A673 (cell line): Measurements from ENCODE around the gene PRMT9. TPM values are rescaled to one million over a fixed set of nuclear protein-coding genes. Genes with fewer than 3 reads are reported as not detected.

Source experiments
- BruUV-seq: library from RNA; stranded (reverse); fragments of 400-500 nt; replicated peaks from 2 replicates; lab custom pipeline; 2021; lab: Mats Ljungman, UMichigan
- CTCF ChIA-PET: fragments of 300-600 bp; sonication (Branson Sonifier 250); formaldehyde crosslinking; loops from one replicate; lab custom pipeline; 2022; ENCODE audit warnings: antibody characterized with exemption; lab: Charles Lee
- POLR2A ChIA-PET: fragments of 300-600 bp; sonication (Branson Sonifier 250); formaldehyde crosslinking; loops from one replicate; lab custom pipeline; 2022; ENCODE audit warnings: antibody characterized with exemption; ENCODE audit not compliant: low non-redundant PET; lab: Charles Lee
- DNase-seq: peaks from one replicate; pipeline ENCODE4 v3.0.0-alpha.2; 2015; ENCODE audit warnings: low spot score
- H3K27ac ChIP-seq: fragments of 200-600 bp; sonication (generic); 2 replicates; pipeline ENCODE4 v1.5.1; 2016; ENCODE audit warnings: mixed run types, low read depth, mild to moderate bottlenecking, mixed read lengths, antibody characterized with exemption, low read length; ENCODE audit not compliant: poor library complexity, severe bottlenecking
- H3K27me3 ChIP-seq: fragments of 200-600 bp; sonication (generic); replicated peaks from 2 replicates; pipeline ENCODE4 v1.6.1; 2017; ENCODE audit warnings: mixed run types, low read depth, mild to moderate bottlenecking, mixed read lengths, antibody characterized with exemption, low read length; ENCODE audit not compliant: insufficient read depth, poor library complexity
- H3K36me3 ChIP-seq: fragments of 200-600 bp; sonication (generic); 2 replicates; pipeline ENCODE4 v1.6.1; 2016; ENCODE audit warnings: mixed run types, mild to moderate bottlenecking, mixed read lengths, antibody characterized with exemption, low read length; ENCODE audit not compliant: insufficient read depth, poor library complexity, severe bottlenecking
- H3K4me1 ChIP-seq: fragments of 200-600 bp; sonication (generic); 2 replicates; pipeline ENCODE4 v1.6.1; 2017; ENCODE audit warnings: mixed run types, mild to moderate bottlenecking, mixed read lengths, antibody characterized with exemption, low read length; ENCODE audit not compliant: insufficient read depth, poor library complexity, severe bottlenecking
- H3K4me3 ChIP-seq: fragments of 200-600 bp; sonication (generic); 2 replicates; pipeline ENCODE4 v1.5.1; 2016; ENCODE audit warnings: low read depth, mixed run types, mild to moderate bottlenecking, mixed read lengths, low read length; ENCODE audit not compliant: poor library complexity, severe bottlenecking
- H3K9me3 ChIP-seq: fragments of 200-600 bp; sonication (generic); 2 replicates; pipeline ENCODE4 v1.6.1; 2016; ENCODE audit warnings: mixed run types, low read depth, mild to moderate bottlenecking, mixed read lengths, antibody characterized with exemption, low read length; ENCODE audit not compliant: poor library complexity, severe bottlenecking
- EZH2 ChIP-seq: fragments of 200-600 bp; sonication (generic); IDR thresholded peaks from 2 replicates; pipeline ENCODE4 v1.6.1; 2017; ENCODE audit warnings: borderline replicate concordance, low read depth, mild to moderate bottlenecking, mixed read lengths, antibody characterized with exemption, low read length; ENCODE audit not compliant: poor library complexity, severe bottlenecking
- intact Hi-C: fragments of 100-400 bp; cut with micrococcal nuclease; formaldehyde crosslinking; loops from one replicate; pipeline ENCODE4 v1.10.0; 2022; ENCODE audit not compliant: unreplicated experiment
- total RNA-seq: library from RNA; stranded (reverse); gene quantifications from 2 replicates; pipeline ENCODE4 v1.2.3, GENCODE V29; 2021
- TF ChIP-seq, protein P1 (sequence below): fragments of 300-800, 200-600 bp; sonication (generic); conservative IDR thresholded peaks from 2 replicates; pipeline ENCODE4 v1.5.1; 2017; ENCODE audit warnings: low read depth, mild to moderate bottlenecking, antibody characterized with exemption, low read length, moderate library complexity, mixed read lengths

Gene PRMT9
- total RNA-seq, 1 experiment from 2014 or later: 11.2 TPM

DNA sequence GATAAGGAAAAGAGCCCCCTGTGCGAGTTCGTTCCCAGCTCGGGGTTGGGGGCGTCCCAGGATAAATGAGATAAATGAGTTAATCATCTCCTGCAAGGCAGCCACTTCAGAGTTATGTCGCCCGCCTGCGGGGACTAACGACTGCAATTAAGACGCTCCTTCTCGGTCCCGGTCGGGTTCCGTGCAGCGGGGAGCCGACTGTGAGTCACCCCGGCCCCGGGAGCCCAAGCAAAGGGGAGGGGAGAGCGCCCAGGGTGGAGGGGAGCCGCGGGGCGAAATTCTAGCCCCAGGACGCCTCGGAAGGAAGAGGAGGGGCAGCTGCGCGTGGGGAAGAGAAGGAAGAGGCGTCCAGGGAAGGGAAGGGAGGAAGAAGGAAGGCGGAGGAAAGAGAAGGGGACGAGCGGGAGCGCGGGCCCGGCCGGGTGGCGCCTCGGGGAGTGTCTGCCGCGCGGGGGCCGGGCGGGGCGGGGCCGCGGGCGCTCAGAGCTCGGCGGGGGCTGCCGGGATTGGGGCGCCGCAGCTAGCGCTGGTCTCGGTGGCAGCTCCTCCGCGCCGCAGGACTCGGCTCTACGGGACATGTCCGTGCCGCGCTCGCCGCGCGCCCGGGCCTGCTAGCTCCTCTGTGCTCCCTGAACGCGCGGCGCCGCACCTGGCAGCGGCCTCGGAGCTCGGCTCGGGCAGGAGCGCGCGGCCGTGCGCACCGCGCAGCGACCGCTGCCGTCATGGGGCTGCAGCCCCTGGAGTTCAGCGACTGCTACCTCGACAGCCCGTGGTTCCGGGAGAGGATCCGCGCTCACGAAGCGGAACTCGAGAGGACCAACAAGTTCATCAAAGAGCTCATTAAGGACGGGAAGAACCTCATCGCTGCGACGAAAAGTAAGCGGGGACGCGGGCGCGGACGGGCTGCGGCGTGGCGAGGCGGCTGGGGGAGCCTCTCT lies 47.9 kb upstream of the PRMT9 start, which contains the start of gene ARHGAP10:
TSS of gene ARHGAP10 (plus strand) at position 509 of the 938 bp plus-strand sequence. CDS start at position 723, 214 bp downstream.
- BruUV-seq: no TSS peak
- H3K4me1 ChIP-seq: peaks cover 18% of the 10 kb centered on the region
- TF ChIP-seq, protein P1, sequence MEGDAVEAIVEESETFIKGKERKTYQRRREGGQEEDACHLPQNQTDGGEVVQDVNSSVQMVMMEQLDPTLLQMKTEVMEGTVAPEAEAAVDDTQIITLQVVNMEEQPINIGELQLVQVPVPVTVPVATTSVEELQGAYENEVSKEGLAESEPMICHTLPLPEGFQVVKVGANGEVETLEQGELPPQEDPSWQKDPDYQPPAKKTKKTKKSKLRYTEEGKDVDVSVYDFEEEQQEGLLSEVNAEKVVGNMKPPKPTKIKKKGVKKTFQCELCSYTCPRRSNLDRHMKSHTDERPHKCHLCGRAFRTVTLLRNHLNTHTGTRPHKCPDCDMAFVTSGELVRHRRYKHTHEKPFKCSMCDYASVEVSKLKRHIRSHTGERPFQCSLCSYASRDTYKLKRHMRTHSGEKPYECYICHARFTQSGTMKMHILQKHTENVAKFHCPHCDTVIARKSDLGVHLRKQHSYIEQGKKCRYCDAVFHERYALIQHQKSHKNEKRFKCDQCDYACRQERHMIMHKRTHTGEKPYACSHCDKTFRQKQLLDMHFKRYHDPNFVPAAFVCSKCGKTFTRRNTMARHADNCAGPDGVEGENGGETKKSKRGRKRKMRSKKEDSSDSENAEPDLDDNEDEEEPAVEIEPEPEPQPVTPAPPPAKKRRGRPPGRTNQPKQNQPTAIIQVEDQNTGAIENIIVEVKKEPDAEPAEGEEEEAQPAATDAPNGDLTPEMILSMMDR: no peak
- no peak for TF ChIP-seq EZH2
- CTCF ChIA-PET: interaction anchor here (0.9 to 1.6 kb wide), 2 partner anchors 39 to 135 kb away, joined by 3 to 9 read pairs; no protein-coding TSS in a partner anchor
- peaks cover 22% of the 10 kb centered on the region for H3K27me3 ChIP-seq
- intact Hi-C loops: no loop called here
- H3K4me3 ChIP-seq: peak within 1 kb of the TSS; percentile 70
- peak within 1 kb of the TSS; percentile 60 for H3K27ac ChIP-seq
- DNase-seq: peak; percentile 87
- no peaks in the 10 kb centered on the region for H3K9me3 ChIP-seq
- POLR2A ChIA-PET: interaction anchor here (0.6 to 0.7 kb wide), 2 partner anchors 26 to 49 kb away, joined by 3 to 11 read pairs; no protein-coding TSS in a partner anchor
- no peaks in the 10 kb centered on the region for H3K36me3 ChIP-seq

DNA sequence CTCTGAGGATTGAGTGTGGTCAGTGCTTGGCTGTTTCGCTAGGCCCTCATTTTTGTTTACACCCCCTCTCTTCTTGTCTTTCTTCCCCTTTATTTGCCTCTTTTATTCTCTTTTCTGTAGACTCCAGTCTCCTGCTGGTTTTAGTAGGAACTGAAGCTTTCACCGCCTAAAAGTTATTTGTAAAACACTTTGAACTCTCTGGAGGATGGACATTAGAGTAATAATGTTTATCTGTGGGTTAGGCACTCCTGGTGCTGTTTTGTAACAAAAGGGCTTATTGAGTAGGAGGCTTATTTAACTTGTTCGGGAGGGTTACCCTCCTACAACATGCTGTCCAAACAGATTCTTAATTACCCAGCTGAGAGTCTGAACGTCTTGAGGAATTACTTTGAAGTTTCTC lies 46.4 kb upstream of the PRMT9 start:
- Histone ChIP-seq H3K27ac (no peak overlapping the region), H3K4me1 (peaks cover 9% of the 10 kb centered on the region), H3K36me3 (no peaks in the 10 kb centered on the region), H3K9me3 (no peaks in the 10 kb centered on the region), H3K4me3 (no peak overlapping the region), H3K27me3 (peaks cover 24% of the 10 kb centered on the region)
- intact Hi-C loops: no loop called here
- TF ChIP-seq EZH2: no peak
- TF ChIP-seq, protein P1: no peak
- ChIA-PET POLR2A (no interaction called here), CTCF (interaction anchor here (0.6 kb wide), 1 partner anchor 17 kb away, joined by 3 read pairs; no protein-coding TSS in a partner anchor)
- no TSS peak for BruUV-seq
- DNase-seq: no peak

DNA sequence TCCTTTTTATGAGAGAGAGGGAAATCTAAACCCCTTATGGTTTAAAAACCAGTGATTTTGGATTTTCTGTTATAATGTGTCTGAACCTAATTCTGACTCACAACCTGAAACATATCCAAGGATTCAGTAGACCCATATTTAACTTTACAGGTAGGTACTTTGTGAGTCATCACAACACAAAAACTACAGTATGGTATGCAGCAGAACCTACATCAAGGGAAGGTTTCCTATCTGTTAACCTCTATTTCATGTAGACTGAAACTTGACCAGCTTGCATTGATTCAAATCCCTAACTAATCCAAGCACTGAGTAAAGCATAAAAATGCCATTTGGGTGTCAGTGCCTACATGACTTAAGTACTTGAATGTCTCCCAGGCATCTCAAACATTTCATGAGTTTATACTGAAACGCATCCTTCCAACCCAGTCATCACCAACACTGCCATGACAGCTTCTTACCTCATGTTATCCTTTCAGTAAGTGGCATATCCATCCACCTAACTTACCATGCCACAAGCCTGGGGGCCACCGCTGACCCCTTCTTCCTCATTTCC lies 43.6 kb upstream of the PRMT9 start:
- Histone ChIP-seq H3K27me3 (peaks cover 24% of the 10 kb centered on the region), H3K4me1 (peaks cover 5% of the 10 kb centered on the region), H3K36me3 (no peaks in the 10 kb centered on the region), H3K9me3 (no peaks in the 10 kb centered on the region), H3K4me3 (no peak overlapping the region), H3K27ac (no peak overlapping the region)
- no peak for DNase-seq
- CTCF ChIA-PET: no interaction called here
- TF ChIP-seq EZH2: no peak
- intact Hi-C loops: no loop called here
- POLR2A ChIA-PET: no interaction called here
- BruUV-seq: no TSS peak
